GM12878 (cell line): ENCODE data around the gene MEIS2.

Experiments
- ATF7 ChIP-seq: fragments of 450-650 bp; IDR thresholded peaks from 2 replicates; pipeline ENCODE4 v1.6.1; 2016; ENCODE audit warnings: low read depth, mild to moderate bottlenecking
- EP300 ChIP-seq, 2 experiments: fragments of 150-350 bp in 1 of 2; IDR thresholded peaks; 2 replicates each; pipeline ENCODE4 v1.6.1; 2011 to 2012; ENCODE audit warnings: low read depth in 2 of 2, low read length in 2 of 2, borderline replicate concordance in 1 of 2, improper control_type of control experiment in 1 of 2, inconsistent platforms in 1 of 2; ENCODE audit not compliant: control insufficient read depth in 1 of 2
- POLR2A ChIP-seq: IDR thresholded peaks from 2 replicates; pipeline ENCODE4 v1.6.1; 2011; ENCODE audit warnings: low read depth, mild to moderate bottlenecking, low read length
- RBBP5 ChIP-seq: fragments of 200-600 bp; sonication (generic); conservative IDR thresholded peaks from 2 replicates; pipeline ENCODE4 v1.6.1; 2016
- SUZ12 ChIP-seq: fragments of 200-600 bp; sonication (generic); IDR thresholded peaks from one replicate; pipeline ENCODE4 v1.6.1; 2018; ENCODE audit warnings: antibody characterized with exemption, mild to moderate bottlenecking; ENCODE audit not compliant: unreplicated experiment
- WRNIP1 ChIP-seq: IDR thresholded peaks from 2 replicates; pipeline ENCODE4 v1.6.1; 2011; ENCODE audit warnings: low read depth, low read length, improper control_type of control experiment, borderline replicate concordance
- TF ChIP-seq, protein P1 (sequence below), 3 experiments: IDR thresholded peaks in 2 of 3; conservative IDR thresholded peaks in 1 of 3; 2 replicates each; pipeline ENCODE4 v1.5.1; 2011; ENCODE audit warnings: low read depth in 3 of 3, low read length in 3 of 3, mild to moderate bottlenecking in 3 of 3, control low read depth in 2 of 3, moderate library complexity in 2 of 3, inconsistent platforms in 1 of 3, mixed read lengths in 1 of 3; ENCODE audit not compliant: control insufficient read depth in 2 of 3, insufficient read depth in 1 of 3; ENCODE audit errors: extremely low read depth in 1 of 3
- TF ChIP-seq, protein P2 (sequence below): fragments of 450-650 bp; IDR thresholded peaks from 2 replicates; pipeline ENCODE4 v1.6.1; 2017; ENCODE audit warnings: antibody characterized with exemption, mild to moderate bottlenecking, moderate library complexity

DNA sequence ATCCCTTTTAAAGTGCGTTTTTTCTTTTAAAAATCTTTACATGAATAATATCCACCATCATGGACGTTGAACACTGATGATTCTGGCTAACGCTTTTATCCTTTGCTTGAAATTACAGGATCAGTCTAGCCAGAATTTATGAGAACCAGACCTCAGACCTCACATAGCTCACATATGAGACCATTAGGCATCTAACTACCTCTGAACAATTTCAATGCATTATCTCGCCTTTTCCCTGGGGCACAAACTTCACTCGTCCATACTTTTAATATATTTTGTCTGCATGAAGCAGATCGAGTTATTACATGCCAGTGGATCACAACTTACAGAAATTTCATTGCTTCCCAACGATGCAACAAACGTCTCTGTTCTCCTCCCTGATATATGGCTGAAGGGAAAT lies 105.6 kb downstream of the MEIS2 start:
- TF ChIP-seq ATF7: no peak
- TF ChIP-seq, protein P1, sequence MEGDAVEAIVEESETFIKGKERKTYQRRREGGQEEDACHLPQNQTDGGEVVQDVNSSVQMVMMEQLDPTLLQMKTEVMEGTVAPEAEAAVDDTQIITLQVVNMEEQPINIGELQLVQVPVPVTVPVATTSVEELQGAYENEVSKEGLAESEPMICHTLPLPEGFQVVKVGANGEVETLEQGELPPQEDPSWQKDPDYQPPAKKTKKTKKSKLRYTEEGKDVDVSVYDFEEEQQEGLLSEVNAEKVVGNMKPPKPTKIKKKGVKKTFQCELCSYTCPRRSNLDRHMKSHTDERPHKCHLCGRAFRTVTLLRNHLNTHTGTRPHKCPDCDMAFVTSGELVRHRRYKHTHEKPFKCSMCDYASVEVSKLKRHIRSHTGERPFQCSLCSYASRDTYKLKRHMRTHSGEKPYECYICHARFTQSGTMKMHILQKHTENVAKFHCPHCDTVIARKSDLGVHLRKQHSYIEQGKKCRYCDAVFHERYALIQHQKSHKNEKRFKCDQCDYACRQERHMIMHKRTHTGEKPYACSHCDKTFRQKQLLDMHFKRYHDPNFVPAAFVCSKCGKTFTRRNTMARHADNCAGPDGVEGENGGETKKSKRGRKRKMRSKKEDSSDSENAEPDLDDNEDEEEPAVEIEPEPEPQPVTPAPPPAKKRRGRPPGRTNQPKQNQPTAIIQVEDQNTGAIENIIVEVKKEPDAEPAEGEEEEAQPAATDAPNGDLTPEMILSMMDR (IDR thresholded peaks at IDR 0.05 in 2 of 3, conservative IDR thresholded peaks at IDR 0.05 in 1 of 3; ENCODE audit: control insufficient read depth in 2 of 3, extremely low read depth in 1 of 3, insufficient read depth in 1 of 3, low read depth in 3 of 3, low read length in 3 of 3): no peak
- no peak for TF ChIP-seq POLR2A
- no peak for TF ChIP-seq RBBP5
- no peak for TF ChIP-seq EP300 (IDR thresholded peaks at IDR 0.05; ENCODE audit: borderline replicate concordance in 1 of 2, control insufficient read depth in 1 of 2, low read depth in 2 of 2, low read length in 2 of 2)
- no peak for TF ChIP-seq SUZ12
- TF ChIP-seq, protein P2, sequence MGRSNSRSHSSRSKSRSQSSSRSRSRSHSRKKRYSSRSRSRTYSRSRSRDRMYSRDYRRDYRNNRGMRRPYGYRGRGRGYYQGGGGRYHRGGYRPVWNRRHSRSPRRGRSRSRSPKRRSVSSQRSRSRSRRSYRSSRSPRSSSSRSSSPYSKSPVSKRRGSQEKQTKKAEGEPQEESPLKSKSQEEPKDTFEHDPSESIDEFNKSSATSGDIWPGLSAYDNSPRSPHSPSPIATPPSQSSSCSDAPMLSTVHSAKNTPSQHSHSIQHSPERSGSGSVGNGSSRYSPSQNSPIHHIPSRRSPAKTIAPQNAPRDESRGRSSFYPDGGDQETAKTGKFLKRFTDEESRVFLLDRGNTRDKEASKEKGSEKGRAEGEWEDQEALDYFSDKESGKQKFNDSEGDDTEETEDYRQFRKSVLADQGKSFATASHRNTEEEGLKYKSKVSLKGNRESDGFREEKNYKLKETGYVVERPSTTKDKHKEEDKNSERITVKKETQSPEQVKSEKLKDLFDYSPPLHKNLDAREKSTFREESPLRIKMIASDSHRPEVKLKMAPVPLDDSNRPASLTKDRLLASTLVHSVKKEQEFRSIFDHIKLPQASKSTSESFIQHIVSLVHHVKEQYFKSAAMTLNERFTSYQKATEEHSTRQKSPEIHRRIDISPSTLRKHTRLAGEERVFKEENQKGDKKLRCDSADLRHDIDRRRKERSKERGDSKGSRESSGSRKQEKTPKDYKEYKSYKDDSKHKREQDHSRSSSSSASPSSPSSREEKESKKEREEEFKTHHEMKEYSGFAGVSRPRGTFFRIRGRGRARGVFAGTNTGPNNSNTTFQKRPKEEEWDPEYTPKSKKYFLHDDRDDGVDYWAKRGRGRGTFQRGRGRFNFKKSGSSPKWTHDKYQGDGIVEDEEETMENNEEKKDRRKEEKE: no peak
- TF ChIP-seq WRNIP1: no peak
